Activated T-cell treated with anti-CD3 and anti-CD28 coated beads, Interleukin-2, amount 50 U/mL, for 4 hours (primary cell): Measurements from ENCODE around the gene DLG1. TPM values are rescaled to one million over a fixed set of nuclear protein-coding genes. Genes with fewer than 3 reads are reported as not detected.
"Not testable (repeated sequence)": the region's sequence is repeated elsewhere in the genome, so short reads cannot be mapped to it uniquely, and the experiment has no call there.

Source experiments
- ATAC-seq, 2 donors: fragments of 200-7000 bp; cut with Tn5 transposase; one replicate each; pipeline ENCODE4 v1.10.0; 2021
- DNase-seq: peaks from one replicate; pipeline ENCODE4 v3.0.0-alpha.2; 2020
- H3K27me3 Mint-ChIP-seq: one replicate; pipeline ENCODE4 v1.8.0; 2021; ENCODE audit warnings: low read depth, mixed read lengths
- H3K36me3 Mint-ChIP-seq: one replicate; pipeline ENCODE4 v1.8.0; 2022; ENCODE audit warnings: mixed read lengths; ENCODE audit not compliant: insufficient read depth
- H3K4me1 Mint-ChIP-seq: one replicate; pipeline ENCODE4 v1.8.0; 2021; ENCODE audit warnings: low read depth, mixed read lengths
- H3K4me3 Mint-ChIP-seq: one replicate; pipeline ENCODE4 v1.8.0; 2021; ENCODE audit warnings: mild to moderate bottlenecking, moderate library complexity, mixed read lengths
- H3K9me3 Mint-ChIP-seq: one replicate; pipeline ENCODE4 v1.8.0; 2021; ENCODE audit warnings: mixed read lengths
- total RNA-seq, 3 donors: library from RNA; stranded (reverse); gene quantifications; one replicate each; pipeline ENCODE4 v1.2.1, GENCODE V29; 2021

Gene DLG1
- total RNA-seq, 3 donors from 2014 or later, result 42.3 to 44.3 (median 44.3) TPM

GRCh38 chr3:197211698-197212097 is 86.7 kb downstream of the DLG1 start:
- H3K4me3 Mint-ChIP-seq, ATAC-seq, DNase-seq, H3K9me3 Mint-ChIP-seq, H3K27me3 Mint-ChIP-seq: not testable (repeated sequence)
- Mint-ChIP-seq H3K36me3 (peaks cover 12% of the 10 kb centered on the region), H3K4me1 (peaks cover 44% of the 10 kb centered on the region)

GRCh38 chr3:197209366-197210260 is 88.8 kb downstream of the DLG1 start:
- peaks cover 8% of the 10 kb centered on the region for H3K9me3 Mint-ChIP-seq
- peaks cover 12% of the 10 kb centered on the region for H3K36me3 Mint-ChIP-seq
- no peaks in the 10 kb centered on the region for H3K27me3 Mint-ChIP-seq
- no peak overlapping the region for H3K4me3 Mint-ChIP-seq
- ATAC-seq (no peak), DNase-seq (no peak)
- peaks cover 51% of the 10 kb centered on the region for H3K4me1 Mint-ChIP-seq

- Mint-ChIP-seq H3K4me1 (peaks cover 65% of the 10 kb centered on the region), H3K27me3 (no peaks in the 10 kb centered on the region), H3K9me3 (peaks cover 4% of the 10 kb centered on the region), H3K36me3 (peaks cover 5% of the 10 kb centered on the region), H3K4me3 (no peak overlapping the region)
- ATAC-seq, result no peak
- no peak for DNase-seq
Observed at GRCh38 chr3:197206913-197207312, 91.5 kb downstream of the DLG1 start.

- Mint-ChIP-seq H3K27me3 (no peaks in the 10 kb centered on the region), H3K9me3 (no peaks in the 10 kb centered on the region), H3K36me3 (no peaks in the 10 kb centered on the region), H3K4me1 (peaks cover 63% of the 10 kb centered on the region), H3K4me3 (no peak overlapping the region)
- DNase-seq (no peak), ATAC-seq (no peak)
Observed at GRCh38 chr3:197205675-197206074, 92.7 kb downstream of the DLG1 start.

- ATAC-seq (no peak), DNase-seq (no peak)
- Mint-ChIP-seq H3K4me1 (peaks cover 66% of the 10 kb centered on the region), H3K4me3 (no peak overlapping the region), H3K9me3 (no peaks in the 10 kb centered on the region), H3K27me3 (no peaks in the 10 kb centered on the region), H3K36me3 (no peaks in the 10 kb centered on the region)
Observed at GRCh38 chr3:197205265-197205664, 93.1 kb downstream of the DLG1 start.

GRCh38 chr3:197204736-197205135 is 93.7 kb downstream of the DLG1 start:
- Mint-ChIP-seq H3K9me3 (no peaks in the 10 kb centered on the region), H3K27me3 (no peaks in the 10 kb centered on the region), H3K4me3 (no peak overlapping the region), H3K36me3 (no peaks in the 10 kb centered on the region), H3K4me1 (peaks cover 62% of the 10 kb centered on the region)
- DNase-seq, result no peak
- no peak for ATAC-seq

GRCh38 chr3:197203714-197204146 is 94.7 kb downstream of the DLG1 start:
- H3K4me3 Mint-ChIP-seq, result no peak overlapping the region
- DNase-seq (no peak), ATAC-seq (no peak)
- no peaks in the 10 kb centered on the region for H3K27me3 Mint-ChIP-seq
- peaks cover 56% of the 10 kb centered on the region for H3K4me1 Mint-ChIP-seq
- H3K36me3 Mint-ChIP-seq, result no peaks in the 10 kb centered on the region
- H3K9me3 Mint-ChIP-seq, result no peaks in the 10 kb centered on the region

- no peak overlapping the region for H3K4me3 Mint-ChIP-seq
- DNase-seq (no peak), ATAC-seq (no peak)
- no peaks in the 10 kb centered on the region for H3K9me3 Mint-ChIP-seq
- H3K36me3 Mint-ChIP-seq, result no peaks in the 10 kb centered on the region
- H3K27me3 Mint-ChIP-seq, result no peaks in the 10 kb centered on the region
- H3K4me1 Mint-ChIP-seq, result peaks cover 53% of the 10 kb centered on the region
Observed at GRCh38 chr3:197202694-197203093, 95.7 kb downstream of the DLG1 start.

GRCh38 chr3:197201791-197202452 is 96.5 kb downstream of the DLG1 start:
- no peak for DNase-seq
- H3K36me3 Mint-ChIP-seq, result no peaks in the 10 kb centered on the region
- peaks cover 56% of the 10 kb centered on the region for H3K4me1 Mint-ChIP-seq
- no peak for ATAC-seq
- H3K4me3 Mint-ChIP-seq, result no peak overlapping the region
- H3K27me3 Mint-ChIP-seq, result no peaks in the 10 kb centered on the region
- H3K9me3 Mint-ChIP-seq, result no peaks in the 10 kb centered on the region

- H3K4me1 Mint-ChIP-seq, result peaks cover 57% of the 10 kb centered on the region
- H3K27me3 Mint-ChIP-seq, H3K9me3 Mint-ChIP-seq, ATAC-seq, H3K36me3 Mint-ChIP-seq, H3K4me3 Mint-ChIP-seq, DNase-seq: not testable (repeated sequence)
Observed at GRCh38 chr3:197200856-197201255, 97.6 kb downstream of the DLG1 start.

- Mint-ChIP-seq H3K4me1 (peaks cover 27% of the 10 kb centered on the region), H3K27me3 (no peaks in the 10 kb centered on the region), H3K9me3 (no peaks in the 10 kb centered on the region), H3K4me3 (no peak overlapping the region), H3K36me3 (peaks cover 8% of the 10 kb centered on the region)
- ATAC-seq (no peak), DNase-seq (no peak)
Observed at GRCh38 chr3:197197334-197197733, 101.1 kb downstream of the DLG1 start.

GRCh38 chr3:197196192-197196591 is 102.2 kb downstream of the DLG1 start:
- Mint-ChIP-seq H3K36me3 (peaks cover 10% of the 10 kb centered on the region), H3K9me3 (no peaks in the 10 kb centered on the region)
- ATAC-seq, result no peak

GRCh38 chr3:197195326-197195725 is 103.1 kb downstream of the DLG1 start:
- H3K4me1 Mint-ChIP-seq, result peaks cover 13% of the 10 kb centered on the region
- H3K4me3 Mint-ChIP-seq, result no peak overlapping the region
- DNase-seq, result no peak
- peaks cover 12% of the 10 kb centered on the region for H3K36me3 Mint-ChIP-seq
- ATAC-seq, result no peak
- no peaks in the 10 kb centered on the region for H3K27me3 Mint-ChIP-seq
- no peaks in the 10 kb centered on the region for H3K9me3 Mint-ChIP-seq

More at GRCh38 chr3:197196192-197196591, 102.2 kb downstream of the DLG1 start:
- no peak for DNase-seq
- no peaks in the 10 kb centered on the region for H3K27me3 Mint-ChIP-seq
- peaks cover 20% of the 10 kb centered on the region for H3K4me1 Mint-ChIP-seq
- no peak overlapping the region for H3K4me3 Mint-ChIP-seq

GRCh38 chr3:197193759-197194158 is 104.7 kb downstream of the DLG1 start:
- not testable (repeated sequence) for H3K9me3 Mint-ChIP-seq, ATAC-seq, H3K27me3 Mint-ChIP-seq, H3K4me3 Mint-ChIP-seq, DNase-seq
- H3K4me1 Mint-ChIP-seq, result peaks cover 17% of the 10 kb centered on the region
- peaks cover 12% of the 10 kb centered on the region for H3K36me3 Mint-ChIP-seq

- Mint-ChIP-seq H3K4me1 (peaks cover 15% of the 10 kb centered on the region), H3K27me3 (no peaks in the 10 kb centered on the region)
Observed at GRCh38 chr3:197191897-197192296, 106.5 kb downstream of the DLG1 start.

More at GRCh38 chr3:197191897-197192296, 106.5 kb downstream of the DLG1 start:
- Mint-ChIP-seq H3K9me3 (no peaks in the 10 kb centered on the region), H3K4me3 (no peak overlapping the region), H3K36me3 (peaks cover 12% of the 10 kb centered on the region)
- DNase-seq (no peak), ATAC-seq (no peak)
